22Rv1 (cell line): Measurements from ENCODE around the gene SYNGR2.

Experiments used
- CTCF ChIP-seq: fragments of 450-650 bp; IDR thresholded peaks from 2 replicates; pipeline ENCODE4 v1.5.1; 2017; ENCODE audit warnings: mild to moderate bottlenecking
- ZFX ChIP-seq: fragments of 450-650 bp; IDR thresholded peaks from 2 replicates; pipeline ENCODE4 v1.6.1; 2017; ENCODE audit warnings: antibody characterized with exemption, borderline replicate concordance

- TF ChIP-seq CTCF (no peak), ZFX (no peak)
These were observed 12.1 kb downstream of the SYNGR2 start for GRCh38 chr17:78180508-78180907.
